Liver (tissue), 3 donors: ENCODE data around the gene SYF2.

Experiments
- CTCF ChIP-seq: fragments of 150-350 bp; IDR thresholded peaks from 2 replicates; pipeline ENCODE4 v1.5.1; 2017; ENCODE audit warnings: improper control_type of control experiment, low read depth, low read length; ENCODE audit not compliant: missing input control
- GABPA ChIP-seq, 2 donors: IDR thresholded peaks in 1 of 2; conservative IDR thresholded peaks in 1 of 2; 2 replicates each; pipeline ENCODE4 v1.6.1; 2016; ENCODE audit warnings: antibody characterized with exemption in 2 of 2, mild to moderate bottlenecking in 1 of 2, moderate library complexity in 1 of 2
- HNF4G ChIP-seq: IDR thresholded peaks from 2 replicates; pipeline ENCODE4 v1.6.1; 2016; ENCODE audit warnings: antibody characterized with exemption
- JUND ChIP-seq, 2 donors: IDR thresholded peaks; 2 replicates each; pipeline ENCODE4 v1.6.1; 2016; ENCODE audit warnings: antibody characterized with exemption in 2 of 2
- MAX ChIP-seq: IDR thresholded peaks from 2 replicates; pipeline ENCODE4 v1.6.1; 2016; ENCODE audit warnings: antibody characterized with exemption
- REST ChIP-seq: IDR thresholded peaks from 2 replicates; pipeline ENCODE4 v1.6.1; 2016; ENCODE audit warnings: antibody characterized with exemption, mild to moderate bottlenecking
- RXRA ChIP-seq, 2 donors: IDR thresholded peaks; 2 replicates each; pipeline ENCODE4 v1.6.1; 2017 to 2018; ENCODE audit warnings: antibody characterized with exemption in 2 of 2, mild to moderate bottlenecking in 1 of 2
- donor health status: healthy.
- donor health status: healthy.

- TF ChIP-seq CTCF (no peak), MAX (no peak), RXRA (IDR thresholded peaks at IDR 0.05) (no peak), REST (no peak), JUND (IDR thresholded peaks at IDR 0.05) (no peak), HNF4G (no peak), GABPA (IDR thresholded peaks at IDR 0.05 in 1 of 2, conservative IDR thresholded peaks at IDR 0.05 in 1 of 2) (no peak)
These were observed 14.3 kb upstream of the SYF2 start for GRCh38 chr1:25246600-25247023.
